CD4-positive, alpha-beta T cell treated with Interleukin-17A for 4 hours (primary cell): ENCODE measurements around the gene ZNF117.
"Not testable (repeated sequence)": the region's sequence is repeated elsewhere in the genome, so short reads cannot be mapped to it uniquely, and the experiment has no call there.

Experiments
- DNase-seq: peaks from one replicate; pipeline ENCODE4 v3.0.0-alpha.2; 2020; ENCODE audit warnings: mixed read lengths

The ZNF117 gene

DNA sequence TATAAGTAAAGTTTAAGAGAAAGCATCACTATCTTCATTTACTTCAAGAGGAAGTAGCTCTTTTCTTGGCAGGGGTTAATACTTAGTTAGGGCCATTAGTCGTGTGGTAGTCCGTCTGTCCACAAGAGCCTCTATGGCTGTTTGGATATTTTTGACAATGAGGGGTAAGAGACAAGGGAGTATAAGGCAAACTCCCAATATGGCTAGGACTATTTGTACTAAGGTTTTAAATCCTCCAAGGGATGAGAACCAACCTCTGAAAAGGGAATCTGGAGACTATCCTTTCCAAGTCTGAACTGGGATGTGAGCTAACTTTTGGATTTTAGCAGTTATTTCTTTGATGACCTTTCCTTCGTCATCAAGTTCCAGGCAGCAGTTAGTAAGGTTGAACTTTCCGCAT, at the start of gene ZNF117:
ZNF117 (minus strand) TSS at position 101 of the 400 bp plus-strand sequence.
- no peak for DNase-seq

DNA sequence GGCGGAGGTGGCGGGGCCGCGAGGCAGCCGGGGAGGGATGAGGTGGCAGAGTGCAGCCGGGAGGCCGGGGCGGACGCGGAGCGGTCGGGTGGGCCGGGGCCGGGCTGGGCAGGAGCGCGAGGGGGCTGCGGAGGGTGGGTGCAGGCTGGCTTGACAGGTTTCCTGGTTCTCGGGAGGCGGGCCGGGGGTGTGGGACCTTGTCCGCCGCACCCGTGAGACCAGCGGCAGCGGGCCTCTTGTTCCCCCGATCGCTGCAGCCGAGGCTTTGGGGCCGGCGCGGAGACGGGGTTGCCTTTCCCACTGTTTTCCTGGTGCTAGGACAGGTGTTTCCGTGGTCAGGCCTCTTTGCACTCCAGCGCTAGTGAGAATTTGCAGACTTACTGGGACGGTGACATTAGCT, 47.9 kb upstream of the ZNF117 start:
- peak; percentile 32 for DNase-seq

DNA sequence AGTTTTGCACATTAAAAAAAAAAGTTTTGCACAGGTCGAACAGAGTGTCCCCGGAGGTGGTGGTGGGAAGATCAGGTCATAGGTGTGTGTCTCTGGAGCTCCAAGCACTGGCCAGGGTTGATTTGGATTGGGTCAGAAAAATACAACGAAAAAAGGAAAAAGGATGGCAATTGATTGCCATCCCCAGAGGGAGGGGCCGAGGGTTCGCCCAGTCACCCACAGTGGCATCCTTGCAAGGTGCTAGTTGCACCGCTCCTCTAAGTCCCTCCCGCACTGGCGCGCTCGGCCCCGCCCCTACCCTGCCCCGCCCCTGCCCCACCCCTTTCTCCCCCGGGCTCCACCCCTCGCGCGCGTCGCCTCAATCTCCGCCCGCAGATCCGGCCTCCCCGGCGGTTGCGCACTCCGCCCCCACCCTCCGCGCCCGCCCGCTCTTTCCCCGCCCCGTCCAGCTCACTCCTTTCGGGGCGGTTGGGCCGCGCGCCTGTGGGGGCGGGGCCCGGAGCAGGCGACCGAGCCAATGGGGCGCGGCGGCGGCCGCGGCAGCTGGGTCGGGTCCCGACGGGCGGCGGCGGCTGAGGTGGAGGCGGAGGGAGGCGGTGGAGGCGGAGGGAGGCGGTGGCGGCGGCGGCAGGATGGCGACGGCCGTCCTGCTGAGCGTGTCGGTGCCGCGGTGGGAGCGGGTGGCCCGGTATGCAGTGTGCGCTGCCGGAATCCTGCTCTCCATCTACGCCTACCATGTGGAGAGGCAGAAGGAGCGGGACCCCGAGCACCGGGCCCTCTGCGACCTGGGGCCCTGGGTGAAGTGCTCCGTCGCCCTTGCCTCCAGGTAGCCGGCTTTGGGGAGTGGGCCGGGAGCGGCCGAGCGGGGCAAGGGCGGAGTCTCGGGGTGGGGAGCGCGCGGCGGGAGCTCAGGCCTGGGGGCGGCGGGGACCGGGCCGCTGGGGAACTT, 47.2 kb upstream of the ZNF117 start:
- DNase-seq, result peak; percentile 96

GRCh38 chr7:65036526-65036925, 45.7 kb upstream of the ZNF117 start:
- DNase-seq, result not testable (repeated sequence)

GRCh38 chr7:65035469-65035868, 44.6 kb upstream of the ZNF117 start:
- not testable (repeated sequence) for DNase-seq

DNA sequence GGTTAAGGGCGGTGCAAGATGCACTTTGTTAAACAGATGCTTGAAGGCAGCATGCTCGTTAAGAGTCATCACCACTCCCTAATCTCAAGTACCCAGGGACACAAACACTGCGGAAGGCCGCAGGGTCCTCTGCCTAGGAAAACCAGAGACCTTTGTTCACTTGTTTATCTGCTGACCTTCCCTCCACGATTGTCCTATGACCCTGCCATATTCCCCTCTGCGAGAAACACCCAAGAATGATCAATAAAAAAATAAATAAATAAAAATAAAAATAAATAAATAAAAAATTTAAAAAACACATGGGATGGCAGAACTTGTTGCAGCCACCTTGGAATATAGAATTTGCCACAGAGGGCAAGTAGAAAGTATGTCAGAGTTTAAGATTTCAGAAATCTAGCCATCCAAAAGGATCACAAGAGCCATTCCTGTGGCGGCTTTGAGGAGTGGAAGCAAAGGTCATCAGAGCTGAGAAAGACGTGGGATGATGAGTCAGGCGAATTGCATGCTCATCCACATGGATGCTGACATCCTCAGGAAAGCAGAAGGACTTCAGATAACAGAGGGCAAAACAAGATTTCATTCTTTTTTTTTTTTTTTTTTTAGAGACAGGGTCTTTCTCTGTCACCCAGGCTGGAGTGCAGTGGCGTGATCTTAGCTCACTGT, 43.4 kb upstream of the ZNF117 start:
- not testable (repeated sequence) for DNase-seq

GRCh38 chr7:65033391-65033790, 42.6 kb upstream of the ZNF117 start:
- not testable (repeated sequence) for DNase-seq

- not testable (repeated sequence) for DNase-seq
Observed at GRCh38 chr7:65025023-65025422, 34.2 kb upstream of the ZNF117 start.

DNA sequence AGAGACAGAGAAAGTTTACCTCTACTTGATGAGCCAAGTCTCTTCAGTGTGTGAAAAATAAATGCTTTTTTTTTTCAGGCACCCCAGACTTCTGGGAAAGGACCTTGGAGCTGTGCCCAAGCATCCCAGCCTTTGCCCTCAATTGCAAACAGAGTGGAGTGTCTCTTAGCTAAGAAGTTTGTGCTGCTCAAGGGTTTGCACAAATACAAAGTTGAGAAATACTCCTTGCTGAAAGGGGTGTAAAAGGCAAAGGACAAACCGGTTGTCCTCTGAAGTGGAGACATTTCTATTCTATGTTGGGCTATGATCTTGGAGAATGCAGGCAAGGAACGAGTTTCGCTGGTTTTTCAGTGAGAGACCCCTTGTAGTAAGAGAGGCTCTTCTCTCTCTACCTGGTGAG, 30.1 kb upstream of the ZNF117 start:
- not testable (repeated sequence) for DNase-seq

DNA sequence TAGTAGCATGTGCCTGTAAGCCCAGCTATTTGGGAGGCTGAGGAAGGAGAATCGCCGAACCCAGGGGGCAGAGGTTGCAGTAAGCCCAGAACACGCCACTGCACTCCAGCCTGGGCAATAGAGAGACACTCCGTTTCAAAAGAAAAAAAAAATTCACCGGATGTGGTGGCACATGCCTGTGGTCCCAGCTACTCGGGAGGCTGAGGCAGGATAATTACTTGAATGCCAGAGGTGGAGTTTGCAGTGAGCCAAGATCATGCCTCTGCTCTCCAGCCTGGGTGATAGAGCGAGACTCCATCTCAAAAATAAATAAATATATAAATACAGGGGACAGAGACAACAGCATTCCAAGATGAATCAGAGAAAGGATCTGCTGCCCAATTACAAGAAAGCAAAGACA, 19.0 kb upstream of the ZNF117 start:
- DNase-seq, result not testable (repeated sequence)

DNA sequence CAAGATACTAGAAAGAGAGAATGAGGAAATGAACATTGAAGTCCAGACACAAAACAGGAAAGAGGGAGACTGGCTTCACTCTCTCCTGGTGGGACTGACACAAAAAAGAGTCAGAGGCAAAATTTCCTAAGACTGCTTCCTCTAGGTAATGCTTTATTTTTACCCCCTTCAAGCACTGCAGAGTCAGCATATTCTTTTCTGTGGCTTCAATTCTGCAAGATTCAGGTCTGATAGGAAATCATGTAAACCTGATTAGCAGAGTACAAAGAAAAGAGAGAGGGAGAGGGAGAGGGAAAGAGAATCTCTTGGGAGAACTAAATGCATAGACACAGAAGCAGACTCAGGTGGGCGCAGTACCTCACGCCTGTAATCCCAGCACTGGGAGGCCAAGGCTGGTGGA, 18.6 kb upstream of the ZNF117 start:
- DNase-seq, result not testable (repeated sequence)

GRCh38 chr7:65007036-65007435, 16.2 kb upstream of the ZNF117 start:
- peak; percentile 18 for DNase-seq

GRCh38 chr7:65006094-65006992, 15.5 kb upstream of the ZNF117 start, which contains the start of gene ERV3-1:
ERV3-1 (minus strand) TSS chr7:65006687; CDS start chr7:64993026, 13,661 bp downstream.
- peak; percentile 91 for DNase-seq

DNA sequence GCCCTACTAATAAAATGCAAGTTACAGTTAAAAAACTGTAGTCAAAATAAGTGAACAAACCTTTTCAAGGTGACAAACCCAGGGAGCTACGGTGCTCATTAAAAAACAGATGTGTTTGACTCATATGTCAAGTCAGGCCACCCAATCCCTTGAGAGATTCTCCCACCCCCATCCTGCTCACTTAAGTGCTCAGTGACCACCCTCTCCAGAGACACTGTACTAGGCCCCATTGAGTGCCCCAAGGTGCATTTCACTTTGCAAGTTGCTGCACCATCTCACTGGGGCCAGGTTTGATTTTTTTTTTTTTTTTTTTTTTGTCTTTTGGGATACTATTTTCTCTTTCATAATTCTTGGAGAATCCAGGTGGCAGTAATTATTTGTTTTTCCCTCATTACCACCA, 13.7 kb upstream of the ZNF117 start:
- no peak for DNase-seq

DNA sequence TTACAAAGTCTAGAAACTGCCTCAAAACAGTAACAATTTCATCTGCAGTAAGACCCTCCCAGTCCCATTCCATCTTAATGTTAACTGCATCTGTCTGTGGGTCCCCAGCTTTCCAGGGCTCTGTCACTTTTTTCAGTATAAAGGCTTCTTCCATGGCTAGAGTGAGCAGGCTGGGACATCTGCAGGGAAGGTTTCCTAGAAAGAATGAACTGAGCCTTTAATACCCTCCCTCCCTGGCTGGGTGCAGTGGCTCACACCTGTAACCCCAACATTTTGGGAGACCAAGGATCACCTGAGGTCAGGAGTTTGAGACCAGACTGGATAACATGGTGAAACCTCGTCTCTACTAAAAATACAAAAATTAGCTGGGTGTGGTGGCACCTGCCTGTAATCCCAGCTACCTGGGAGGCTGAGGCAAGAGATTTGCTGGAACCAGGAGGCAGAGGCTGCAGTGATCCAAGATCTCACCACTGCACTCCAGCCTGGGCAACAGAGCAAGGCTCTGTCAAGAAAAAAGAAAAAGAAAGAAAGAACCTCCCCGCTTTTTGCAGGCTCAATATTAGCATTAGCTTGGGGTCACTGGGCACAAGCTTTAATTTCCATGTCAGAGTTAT, 12.2 kb upstream of the ZNF117 start:
- no peak for DNase-seq

DNA sequence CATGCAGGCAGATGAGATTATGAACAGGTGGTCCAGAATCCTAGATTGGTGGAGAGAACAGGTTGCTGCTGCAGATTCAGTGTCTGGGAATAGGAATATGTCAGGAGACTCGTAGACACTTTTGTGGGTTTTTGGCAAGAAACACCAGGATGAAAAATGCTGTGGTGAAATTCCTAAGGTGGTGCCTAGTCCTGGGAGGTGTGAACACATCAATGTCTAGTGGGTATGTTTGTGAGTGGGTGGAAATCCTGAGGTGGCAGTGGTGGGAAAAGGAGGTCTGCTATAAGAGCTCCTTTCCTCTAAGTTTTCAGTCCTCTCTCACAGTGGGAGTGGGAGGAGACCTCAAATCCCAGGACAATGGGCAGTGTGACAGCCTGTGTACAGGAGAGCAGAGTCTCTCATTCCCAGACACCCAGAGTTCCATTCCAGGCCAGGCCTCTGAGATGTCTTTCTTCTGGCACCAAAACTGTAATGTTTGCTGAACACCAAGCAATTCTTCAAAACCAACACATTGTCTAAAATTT, 10.5 kb upstream of the ZNF117 start:
- no peak for DNase-seq

DNA sequence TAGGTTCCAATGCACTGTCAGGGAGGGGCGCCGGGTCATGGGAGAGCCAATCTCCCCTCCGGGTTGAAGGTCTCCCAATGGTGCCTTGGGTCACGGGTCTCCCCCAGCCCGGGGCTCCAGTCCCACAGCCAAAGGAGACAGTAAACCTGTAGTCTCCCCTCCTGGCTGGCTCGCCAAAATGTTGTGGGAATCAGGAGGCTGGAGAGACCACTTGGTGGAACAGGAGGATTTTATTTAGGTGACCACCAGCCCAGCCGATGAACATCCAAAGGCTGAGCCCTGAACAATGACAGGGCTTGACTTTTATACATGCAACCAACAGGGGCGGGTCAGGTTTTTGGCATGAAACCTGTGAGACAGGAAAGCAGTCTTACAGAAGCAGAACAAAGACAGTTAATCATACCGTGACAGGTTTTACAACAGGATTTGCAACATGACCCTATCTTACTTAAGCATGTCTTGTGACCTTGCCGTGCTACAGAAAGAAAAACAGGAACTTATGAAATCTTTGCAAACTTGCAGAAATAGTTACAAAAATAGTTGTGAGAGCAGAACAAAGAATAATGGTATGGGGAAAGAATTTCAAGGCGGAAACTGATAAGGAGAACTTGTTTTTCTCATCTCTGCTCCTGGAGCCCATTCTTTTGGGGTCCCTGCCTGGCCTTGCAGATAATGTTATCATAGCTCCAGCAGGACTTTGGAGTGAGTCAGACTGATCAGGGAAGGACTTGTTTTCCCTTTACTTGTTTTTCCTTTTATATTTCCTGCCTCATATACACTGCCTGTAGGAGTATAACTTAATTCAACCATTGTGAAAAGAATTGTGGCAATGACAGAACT, 8.5 kb upstream of the ZNF117 start:
- no peak for DNase-seq

DNA sequence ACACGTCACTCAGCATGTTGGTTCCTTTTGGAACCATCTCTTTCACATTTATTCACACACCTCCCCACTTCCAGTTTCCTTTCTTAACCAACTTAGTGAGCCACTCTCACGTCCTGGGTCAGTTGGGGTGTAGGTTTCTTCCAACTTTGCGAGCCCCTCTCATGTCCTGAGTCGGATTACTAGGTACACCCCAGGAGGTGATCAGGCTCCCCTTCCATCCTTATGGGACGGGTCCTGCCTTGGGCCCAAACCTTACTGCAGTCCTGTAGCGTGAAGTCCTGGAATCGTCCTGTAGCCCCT, 8.0 kb upstream of the ZNF117 start:
- no peak for DNase-seq

DNA sequence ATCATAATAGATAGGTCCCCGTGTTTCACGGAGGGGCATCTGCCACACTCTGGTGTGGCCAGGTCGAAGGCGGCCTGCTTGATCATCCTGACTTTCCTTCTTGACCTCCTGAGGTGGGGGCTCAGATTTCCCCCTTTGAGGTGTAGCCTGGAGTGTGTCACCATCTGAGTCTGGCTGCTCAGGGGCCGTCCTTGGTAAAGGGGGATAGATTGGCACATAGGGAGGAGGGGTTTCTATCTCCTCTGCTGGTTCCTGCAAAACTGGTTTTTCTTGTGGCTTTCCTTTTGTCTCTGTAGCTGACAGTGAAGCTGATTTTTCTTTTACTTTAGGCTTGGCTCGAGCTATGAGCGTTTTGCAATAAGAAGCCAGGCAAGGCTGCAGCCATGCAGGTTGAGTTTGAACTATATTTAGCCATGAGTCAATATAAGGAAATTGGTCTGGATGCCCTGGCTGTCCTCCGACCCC, 7.1 kb upstream of the ZNF117 start:
- no peak for DNase-seq

- no peak for DNase-seq
Observed at GRCh38 chr7:64997164-64997908, 6.5 kb upstream of the ZNF117 start.
